Activated CD8-positive, alpha-beta memory T cell treated with anti-CD3 and anti-CD28 coated beads for 24 hours (primary cell): ENCODE data around the gene SLC6A12.

ENCODE experiments used
- DNase-seq: peaks from one replicate; pipeline ENCODE4 v3.0.0-alpha.2; 2020

SLC6A12 gene

GRCh38 chr12:175759-176158, 38.2 kb downstream of the SLC6A12 start:
- DNase-seq = no peak

- DNase-seq = no peak
Measured at GRCh38 chr12:175250-175649, 38.7 kb downstream of the SLC6A12 start.

- no peak for DNase-seq
Measured at GRCh38 chr12:174596-174995, 39.4 kb downstream of the SLC6A12 start.

GRCh38 chr12:174124-174523, 39.8 kb downstream of the SLC6A12 start:
- no peak for DNase-seq

GRCh38 chr12:172732-173161, 41.2 kb downstream of the SLC6A12 start:
- no peak for DNase-seq

GRCh38 chr12:171743-172676, 41.9 kb downstream of the SLC6A12 start:
- DNase-seq = no peak

- no peak for DNase-seq
Measured at GRCh38 chr12:171276-171675, 42.7 kb downstream of the SLC6A12 start.

- DNase-seq = no peak
Measured at GRCh38 chr12:170371-171225, 43.4 kb downstream of the SLC6A12 start.

- DNase-seq = no peak
Measured at GRCh38 chr12:169528-170370, 44.2 kb downstream of the SLC6A12 start.

- DNase-seq = no peak
Measured at GRCh38 chr12:168763-169525, 45.0 kb downstream of the SLC6A12 start.

GRCh38 chr12:167959-168600, 45.9 kb downstream of the SLC6A12 start:
- DNase-seq = no peak

GRCh38 chr12:166425-167075, 47.4 kb downstream of the SLC6A12 start:
- no peak for DNase-seq

- DNase-seq = no peak
Measured at GRCh38 chr12:165862-166368, 48.0 kb downstream of the SLC6A12 start.

- DNase-seq = no peak
Measured at GRCh38 chr12:164207-164606, 49.8 kb downstream of the SLC6A12 start.

GRCh38 chr12:163406-163986, 50.5 kb downstream of the SLC6A12 start:
- no peak for DNase-seq

GRCh38 chr12:162467-163307, 51.3 kb downstream of the SLC6A12 start:
- no peak for DNase-seq

- DNase-seq = no peak
Measured at GRCh38 chr12:161823-162222, 52.1 kb downstream of the SLC6A12 start.

GRCh38 chr12:160858-161257, 53.1 kb downstream of the SLC6A12 start:
- DNase-seq = no peak

GRCh38 chr12:159156-159782, 54.7 kb downstream of the SLC6A12 start:
- DNase-seq = no peak
